Limb (tissue), 2 donors: ENCODE measurements around the gene NUP214.
"Not testable (repeated sequence)": the region's sequence is repeated elsewhere in the genome, so short reads cannot be mapped to it uniquely, and the experiment has no call there.

Experiments
- DNase-seq, 2 donors: peaks; one replicate each; pipeline ENCODE4 v3.0.0-alpha.2; 2016; ENCODE audit errors: extremely low spot score in 2 of 2

Gene NUP214

GRCh38 chr9:131160416-131161112 lies 35.2 kb downstream of the NUP214 start:
- no peak for DNase-seq

DNA sequence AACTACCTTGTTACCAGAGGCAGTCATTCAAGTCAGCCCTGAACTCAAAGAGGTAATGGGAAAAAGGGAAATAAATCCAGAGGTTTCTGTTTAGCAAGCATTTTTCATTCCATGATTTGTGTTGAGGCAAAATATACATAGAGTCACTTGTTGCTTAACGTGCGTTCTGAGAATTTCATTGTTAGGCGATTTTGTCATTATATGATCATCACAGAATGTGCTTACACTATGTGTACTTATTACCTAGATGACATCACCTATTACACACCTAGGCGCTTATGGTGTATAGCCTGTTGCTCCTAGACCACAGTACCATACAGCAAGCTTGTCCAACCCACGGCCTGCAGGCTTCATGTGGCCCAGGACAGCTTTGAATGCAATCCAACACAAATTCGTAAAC lies 36.2 kb downstream of the NUP214 start:
- DNase-seq, result no peak

GRCh38 chr9:131162886-131163285 lies 37.5 kb downstream of the NUP214 start:
- no peak for DNase-seq

DNA sequence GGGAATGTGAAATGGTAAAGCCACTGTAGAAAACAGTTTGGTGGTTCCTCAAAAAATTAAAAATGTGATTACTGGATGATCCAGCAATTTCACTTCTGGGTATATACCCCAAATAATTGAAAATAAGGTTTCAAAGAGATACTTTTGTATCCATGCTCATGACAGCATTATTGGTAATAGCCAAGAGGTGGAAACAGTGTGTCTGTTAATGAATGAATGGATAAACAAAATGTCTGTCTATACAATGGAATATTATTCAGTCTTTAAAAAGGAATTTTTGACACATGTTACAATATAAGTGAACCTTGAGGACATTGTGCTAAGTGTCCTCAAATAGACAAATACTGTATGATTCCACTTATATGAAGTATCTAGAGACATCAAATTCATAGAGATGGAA lies 40.1 kb downstream of the NUP214 start:
- DNase-seq, result no peak

GRCh38 chr9:131167146-131167692 lies 41.8 kb downstream of the NUP214 start:
- peak in 1 of 2 donors; percentile 18 for DNase-seq

GRCh38 chr9:131167936-131168335 lies 42.5 kb downstream of the NUP214 start:
- no peak for DNase-seq

DNA sequence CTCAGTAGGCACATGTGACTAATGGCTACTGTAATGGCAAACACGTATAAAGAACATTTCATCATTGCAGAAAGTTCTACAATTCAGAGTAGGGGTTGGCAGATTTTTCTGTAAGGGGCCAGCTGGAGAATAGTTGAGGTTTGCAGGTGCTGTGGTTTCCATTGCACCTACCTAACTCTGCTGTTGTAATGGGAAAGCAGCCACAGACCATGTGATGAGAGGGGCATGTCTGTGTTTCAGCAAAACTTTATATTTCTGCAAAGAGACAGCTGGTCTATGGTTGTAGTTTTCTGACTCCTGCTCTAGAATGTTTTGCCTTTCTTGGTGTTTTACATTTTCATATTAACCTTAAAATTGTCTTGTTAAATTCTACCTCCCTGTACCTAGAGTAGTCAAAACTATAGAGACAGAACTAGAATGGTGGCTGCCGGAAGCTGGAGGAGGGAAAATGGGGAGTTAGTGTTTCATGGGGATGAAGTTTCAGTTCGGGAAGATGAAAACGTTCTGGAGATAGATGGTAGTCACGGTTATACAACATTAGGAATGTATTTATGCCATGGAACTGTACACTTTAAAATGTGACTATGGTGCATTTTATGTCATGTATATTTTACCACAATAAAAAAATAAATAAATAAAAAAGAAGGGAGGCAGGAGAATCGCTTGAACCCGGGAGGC lies 44.3 kb downstream of the NUP214 start:
- no peak for DNase-seq

GRCh38 chr9:131173995-131174394 lies 48.6 kb downstream of the NUP214 start:
- DNase-seq, result no peak

DNA sequence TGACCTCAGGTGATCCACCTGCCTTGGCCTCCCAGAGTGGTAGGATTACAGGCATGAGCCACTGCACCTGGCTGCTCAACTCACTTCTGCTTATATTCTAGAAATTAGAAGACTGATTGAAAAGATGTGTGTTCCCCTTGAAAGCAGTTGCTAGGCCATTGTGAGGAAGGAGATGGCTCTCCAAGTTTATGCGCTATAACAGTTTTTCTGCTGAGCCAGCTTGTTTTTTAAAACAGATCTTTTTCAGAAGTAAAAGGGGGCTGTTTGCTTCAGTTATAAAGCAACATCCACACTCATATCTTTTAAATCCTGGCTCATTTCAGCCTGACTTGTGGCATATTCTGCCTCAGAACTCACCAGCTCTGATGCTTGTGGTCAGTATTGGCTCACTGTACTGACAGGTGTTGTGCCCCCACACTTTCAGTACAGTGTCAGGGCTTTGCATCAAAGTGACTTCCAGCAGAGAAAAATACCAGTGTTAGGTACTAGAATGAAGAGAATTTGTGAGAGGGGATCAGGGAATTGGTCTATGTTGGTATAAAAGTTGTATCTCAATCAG lies 49.4 kb downstream of the NUP214 start:
- no peak for DNase-seq

GRCh38 chr9:131177898-131178297 lies 52.5 kb downstream of the NUP214 start:
- no peak for DNase-seq

GRCh38 chr9:131178382-131178781 lies 53.0 kb downstream of the NUP214 start:
- DNase-seq, result peak; percentile 51 to 80

GRCh38 chr9:131178926-131179325 lies 53.5 kb downstream of the NUP214 start:
- no peak for DNase-seq

- DNase-seq, result no peak
Observed at GRCh38 chr9:131179561-131180219, 54.3 kb downstream of the NUP214 start.

- DNase-seq, result no peak
Observed at GRCh38 chr9:131180454-131180853, 55.1 kb downstream of the NUP214 start.

DNA sequence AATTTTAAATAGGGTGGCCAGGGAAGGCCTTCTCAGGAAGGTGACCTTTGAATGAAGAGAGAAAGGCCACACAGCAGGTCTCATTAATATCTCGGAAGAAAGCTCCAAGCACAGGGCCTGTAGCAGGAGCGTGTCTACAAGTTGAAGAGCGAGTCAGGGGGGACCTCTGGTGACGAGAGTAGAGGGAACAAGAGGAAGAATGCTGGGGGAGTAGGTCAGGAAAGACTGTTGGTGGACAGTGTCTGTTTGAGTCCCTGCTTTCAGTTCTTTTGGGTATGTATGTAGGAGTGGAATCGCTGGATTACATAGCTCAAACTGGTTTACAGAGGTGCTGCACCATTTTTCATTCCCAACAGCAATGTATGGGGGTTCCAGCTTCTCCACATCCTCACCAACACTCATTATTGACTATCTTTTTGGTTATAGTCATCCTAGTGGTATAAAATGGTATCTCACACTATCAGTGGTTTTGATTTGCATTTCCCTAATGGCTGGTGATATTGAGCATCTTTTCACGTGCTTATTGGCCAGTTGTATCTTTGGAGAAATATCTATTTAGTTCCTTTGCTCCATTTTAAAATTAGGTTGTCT lies 55.8 kb downstream of the NUP214 start:
- DNase-seq, result no peak

DNA sequence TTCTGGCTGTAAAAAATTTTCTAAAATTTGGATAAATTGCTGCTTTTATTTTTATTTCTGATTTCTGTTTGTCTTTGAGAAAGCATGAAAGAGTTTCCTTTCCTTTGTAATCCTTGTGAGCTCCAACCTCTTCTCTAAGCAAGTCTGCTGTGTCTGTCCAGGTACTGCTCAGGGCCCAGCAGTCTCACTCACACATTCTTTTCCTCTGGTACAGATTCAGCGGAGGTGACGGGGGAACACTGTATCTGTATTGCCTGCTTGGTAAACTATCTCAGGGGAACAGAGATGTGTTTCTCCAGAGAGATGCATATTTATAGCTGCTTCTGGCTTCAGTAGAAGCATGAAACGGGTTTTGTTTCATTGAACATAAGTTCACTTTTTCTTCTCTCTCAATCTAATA lies 60.5 kb downstream of the NUP214 start:
- no peak for DNase-seq

DNA sequence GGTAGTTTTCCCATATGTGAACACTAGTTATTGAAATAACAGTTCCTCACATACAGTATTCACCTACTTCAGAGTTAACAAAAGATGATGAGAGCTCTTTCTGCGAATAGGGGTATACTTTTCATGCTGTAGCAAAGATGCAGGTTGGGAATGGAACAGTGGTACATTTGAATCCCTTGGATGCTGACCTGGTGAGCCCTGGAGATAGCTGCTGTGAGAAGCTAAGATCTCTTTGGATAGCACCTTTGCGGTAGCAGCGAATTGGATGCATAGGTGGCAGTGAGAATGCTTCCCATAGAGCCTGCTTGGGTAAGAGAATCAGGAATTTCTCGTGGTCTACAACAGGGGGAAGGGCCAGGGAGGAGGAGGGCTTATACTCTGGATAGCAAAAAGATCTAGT lies 61.2 kb downstream of the NUP214 start:
- DNase-seq, result no peak

DNA sequence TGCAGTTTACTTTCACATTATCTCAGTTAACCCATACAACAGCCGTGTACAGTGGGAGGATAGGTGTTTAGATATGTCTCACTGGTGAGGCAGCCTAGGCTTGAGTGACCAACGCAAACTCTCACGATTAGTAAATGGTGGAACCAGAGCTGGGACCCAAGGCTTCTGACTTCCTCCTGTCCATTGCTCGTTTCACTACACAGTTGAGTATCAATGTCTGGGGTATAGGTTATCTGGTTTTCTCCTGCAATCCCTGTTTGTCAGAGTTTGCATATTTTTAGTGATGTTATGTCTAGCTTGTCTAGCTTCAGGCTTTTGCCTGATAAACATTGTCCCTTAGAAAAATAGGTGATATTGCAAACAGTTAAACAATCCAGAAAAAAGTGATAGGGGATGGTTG lies 62.6 kb downstream of the NUP214 start:
- DNase-seq, result no peak

DNA sequence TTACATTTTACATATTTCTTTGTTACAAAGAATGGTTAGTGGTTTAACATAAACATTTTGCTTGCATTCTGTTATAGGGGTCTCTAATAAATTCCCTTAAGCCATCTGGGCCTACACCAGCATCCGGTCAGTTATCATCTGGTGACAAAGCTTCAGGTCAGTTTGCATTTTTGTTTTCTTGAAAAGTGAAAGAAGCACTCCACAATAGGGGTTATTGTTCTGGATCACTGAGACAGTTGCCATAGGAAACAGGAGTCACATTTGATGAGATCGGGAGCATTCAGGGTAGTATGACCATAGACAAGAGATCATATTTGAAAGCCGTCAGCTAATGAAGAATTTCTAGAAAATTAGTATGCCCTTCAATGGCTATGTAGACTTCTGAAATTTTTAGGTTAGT lies 63.6 kb downstream of the NUP214 start:
- no peak for DNase-seq

DNA sequence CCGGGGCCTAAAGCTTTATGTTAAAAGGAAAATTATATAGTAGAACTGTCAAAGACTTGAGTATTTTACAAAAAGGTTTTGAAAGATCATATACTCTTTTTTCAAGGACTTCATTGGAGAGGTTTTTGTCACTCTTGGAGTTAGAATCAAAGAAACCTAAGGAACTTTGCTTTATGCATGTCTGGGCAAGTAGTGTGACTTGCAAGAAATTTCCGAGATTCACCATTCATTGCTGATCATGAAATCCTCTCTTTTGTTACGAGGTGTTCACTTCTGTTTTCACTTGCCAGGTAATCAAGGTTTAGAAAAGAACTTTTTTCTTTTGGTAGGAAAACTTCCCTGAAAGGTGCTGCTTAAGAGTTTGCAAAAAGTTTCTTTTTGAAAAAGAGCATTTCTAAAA lies 64.8 kb downstream of the NUP214 start:
- no peak for DNase-seq

- DNase-seq, result not testable (repeated sequence)
Observed at GRCh38 chr9:131191032-131191431, 65.6 kb downstream of the NUP214 start.

GRCh38 chr9:131191857-131192256 lies 66.5 kb downstream of the NUP214 start:
- DNase-seq, result no peak
